HG03558 (cell line): ENCODE data around the gene C19orf12.
A peak's percentile ranks its signal among the peaks of the same experiment; 100 is the strongest.

Experiments
- ATAC-seq: cut with Tn5 transposase; IDR thresholded peaks from one replicate; pipeline ENCODE4 v1.9.1; 2021; ENCODE audit warnings: moderate number of reproducible peaks; ENCODE audit not compliant: unreplicated experiment; ENCODE audit errors: extremely low read depth

Gene C19orf12

GRCh38 chr19:29700498-29700897 lies 14.6 kb downstream of the C19orf12 start:
- no peak for ATAC-seq

- ATAC-seq = no peak
Measured at GRCh38 chr19:29699861-29700260, 15.2 kb downstream of the C19orf12 start.

- ATAC-seq = no peak
Measured at GRCh38 chr19:29697523-29698261, 17.4 kb downstream of the C19orf12 start.

GRCh38 chr19:29696565-29696846 lies 18.6 kb downstream of the C19orf12 start:
- no peak for ATAC-seq

- no peak for ATAC-seq
Measured at GRCh38 chr19:29695765-29696564, 19.1 kb downstream of the C19orf12 start.

- peak; percentile 80 for ATAC-seq
Measured at GRCh38 chr19:29694669-29695627, 20.1 kb downstream of the C19orf12 start.

- no peak for ATAC-seq
Measured at GRCh38 chr19:29694161-29694560, 20.9 kb downstream of the C19orf12 start.

GRCh38 chr19:29690842-29691241 lies 24.2 kb downstream of the C19orf12 start:
- no peak for ATAC-seq

GRCh38 chr19:29687897-29688728 lies 26.9 kb downstream of the C19orf12 start:
- no peak for ATAC-seq

GRCh38 chr19:29687244-29687896 lies 27.7 kb downstream of the C19orf12 start:
- ATAC-seq = no peak

- ATAC-seq = no peak
Measured at GRCh38 chr19:29686285-29686805, 28.7 kb downstream of the C19orf12 start.

- ATAC-seq = no peak
Measured at GRCh38 chr19:29685326-29685725, 29.7 kb downstream of the C19orf12 start.

GRCh38 chr19:29683009-29683408 lies 32.1 kb downstream of the C19orf12 start:
- no peak for ATAC-seq

- no peak for ATAC-seq
Measured at GRCh38 chr19:29682236-29682895, 32.7 kb downstream of the C19orf12 start.

- no peak for ATAC-seq
Measured at GRCh38 chr19:29681422-29682235, 33.4 kb downstream of the C19orf12 start.

- no peak for ATAC-seq
Measured at GRCh38 chr19:29680937-29681336, 34.1 kb downstream of the C19orf12 start.

GRCh38 chr19:29680447-29680846 lies 34.6 kb downstream of the C19orf12 start:
- no peak for ATAC-seq
